Stimulated activated CD8-positive, alpha-beta memory T cell treated with anti-CD3 and anti-CD28 coated beads, Interleukin-4, amount 100 ng/mL, for 24 hours (primary cell): ENCODE data around the gene MIGA1.
"Not testable (repeated sequence)": the region's sequence is repeated elsewhere in the genome, so short reads cannot be mapped to it uniquely, and the experiment has no call there.

Experiments used
- DNase-seq: peaks from one replicate; pipeline ENCODE4 v3.0.0-alpha.2; 2020; ENCODE audit warnings: low read depth

MIGA1 gene

GRCh38 chr1:77802026-77802425 lies 22.6 kb downstream of the MIGA1 start:
- no peak for DNase-seq

- DNase-seq, result no peak
These were observed 23.9 kb downstream of the MIGA1 start for GRCh38 chr1:77803371-77803770.

GRCh38 chr1:77809787-77810462 lies 30.5 kb downstream of the MIGA1 start:
- DNase-seq, result not testable (repeated sequence)

- DNase-seq, result not testable (repeated sequence)
These were observed 32.1 kb downstream of the MIGA1 start for GRCh38 chr1:77811589-77811988.

- no peak for DNase-seq
These were observed 38.1 kb downstream of the MIGA1 start for GRCh38 chr1:77817368-77818209.

GRCh38 chr1:77820121-77820520 lies 40.7 kb downstream of the MIGA1 start:
- DNase-seq, result no peak

- no peak for DNase-seq
These were observed 44.6 kb downstream of the MIGA1 start for GRCh38 chr1:77824079-77824478.

GRCh38 chr1:77824694-77825093 lies 45.2 kb downstream of the MIGA1 start:
- no peak for DNase-seq

GRCh38 chr1:77825131-77825709 lies 45.8 kb downstream of the MIGA1 start:
- DNase-seq, result no peak

- DNase-seq, result not testable (repeated sequence)
These were observed 47.4 kb downstream of the MIGA1 start for GRCh38 chr1:77826851-77827250.

GRCh38 chr1:77828098-77828497 lies 48.6 kb downstream of the MIGA1 start:
- DNase-seq, result no peak

GRCh38 chr1:77829851-77830250 lies 50.4 kb downstream of the MIGA1 start:
- DNase-seq, result no peak

GRCh38 chr1:77830946-77831345 lies 51.5 kb downstream of the MIGA1 start:
- DNase-seq, result no peak

- no peak for DNase-seq
These were observed 52.1 kb downstream of the MIGA1 start for GRCh38 chr1:77831566-77831965.

GRCh38 chr1:77831976-77832711 lies 52.7 kb downstream of the MIGA1 start:
- DNase-seq, result no peak

GRCh38 chr1:77832901-77833300 lies 53.5 kb downstream of the MIGA1 start:
- no peak for DNase-seq

GRCh38 chr1:77833521-77834100 lies 54.2 kb downstream of the MIGA1 start:
- DNase-seq, result no peak

- DNase-seq, result no peak
These were observed 55.4 kb downstream of the MIGA1 start for GRCh38 chr1:77834771-77835334.

- DNase-seq, result no peak
These were observed 62.1 kb downstream of the MIGA1 start for GRCh38 chr1:77841574-77841973.

GRCh38 chr1:77845951-77846350 lies 66.5 kb downstream of the MIGA1 start:
- DNase-seq, result no peak

GRCh38 chr1:77846966-77847365 lies 67.5 kb downstream of the MIGA1 start:
- DNase-seq, result no peak

- DNase-seq, result no peak
These were observed 68.2 kb downstream of the MIGA1 start for GRCh38 chr1:77847621-77848080.
